Measurements from ENCODE around the gene TFIP11.

DNA sequence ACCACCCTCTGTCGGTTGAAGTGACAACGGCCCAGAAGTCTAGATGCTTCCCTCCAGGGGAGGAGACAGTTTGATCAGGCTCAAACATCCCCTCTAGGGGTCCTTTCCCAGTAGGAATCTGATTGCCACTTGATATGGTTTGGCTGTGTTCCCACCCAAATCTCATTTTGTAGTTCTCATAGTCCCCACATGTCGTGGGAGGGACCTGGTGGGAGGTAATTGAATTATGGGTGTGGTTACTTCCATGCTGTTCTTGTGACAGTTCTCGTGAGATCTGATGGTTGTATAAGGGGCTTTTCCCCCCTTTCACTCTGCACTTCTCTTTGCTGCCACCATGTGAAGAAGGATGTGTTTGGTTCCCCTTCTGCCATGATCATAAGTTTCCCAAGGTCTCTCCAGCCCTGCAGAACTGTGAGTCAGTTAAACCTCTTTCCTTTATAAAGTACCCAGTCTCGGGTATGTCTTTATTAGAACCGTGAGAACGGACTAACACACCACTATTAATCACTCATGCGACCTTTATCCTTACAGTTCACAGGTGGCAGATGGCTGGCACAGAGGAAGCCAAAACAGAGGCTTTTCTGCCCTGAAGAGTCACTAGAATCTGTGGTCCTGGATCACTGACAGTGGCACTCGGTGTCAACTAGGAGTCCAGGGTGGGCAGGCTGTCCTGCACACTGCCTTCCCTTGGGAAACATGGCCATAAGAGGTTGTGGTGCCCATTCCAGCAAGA, 61.7 kb downstream of the TFIP11 start:
- no peak for TF ChIP-seq ZNF532 (CRISPR knock-in tag; IDR thresholded peaks at IDR 0.05; ENCODE audit: borderline replicate concordance)
- no peak for TF ChIP-seq ZBTB21 (CRISPR knock-in tag; IDR thresholded peaks at IDR 0.05; ENCODE audit: borderline replicate concordance)
